GM18907 (cell line): ENCODE results near the gene BCDIN3D.

ENCODE experiments used
- ATAC-seq: cut with Tn5 transposase; IDR thresholded peaks from one replicate; pipeline ENCODE4 v1.9.1; 2021; ENCODE audit warnings: mild to moderate bottlenecking, moderate library complexity; ENCODE audit not compliant: unreplicated experiment

BCDIN3D gene

DNA sequence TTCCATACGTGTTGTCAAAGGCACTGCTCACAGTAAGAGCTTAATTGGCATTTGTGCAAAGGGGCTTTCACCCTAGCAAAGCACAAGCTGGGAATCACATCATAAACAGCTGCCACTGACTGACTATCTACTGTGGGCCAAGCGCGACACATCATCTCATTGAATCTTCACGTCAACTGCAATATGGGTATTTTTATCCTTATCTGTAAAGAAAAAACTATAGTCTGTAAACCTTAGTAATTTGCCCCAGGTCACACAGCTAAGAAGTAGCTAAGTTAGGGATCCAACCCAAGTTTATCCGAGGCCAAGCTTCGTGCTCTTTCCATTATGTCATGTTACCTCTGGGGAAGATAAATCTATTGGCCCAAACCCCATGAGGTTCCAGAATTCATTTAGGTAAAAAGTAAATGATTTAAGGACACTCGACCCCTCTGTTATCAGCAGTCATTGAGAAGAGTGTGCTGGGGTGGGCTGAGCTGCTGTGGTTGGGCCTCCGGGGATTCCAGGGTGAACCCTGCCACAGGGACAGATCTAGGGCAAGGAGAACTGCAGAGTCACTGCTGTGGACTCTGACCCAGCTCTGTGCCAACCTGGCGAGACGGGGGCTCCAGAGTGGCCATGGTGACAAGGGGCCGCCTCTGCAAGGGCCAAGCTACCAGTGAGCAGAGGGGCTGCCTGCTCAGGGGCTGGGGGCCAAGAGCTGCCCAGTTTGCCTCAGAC is 42.3 kb downstream of the BCDIN3D start:
- no peak for ATAC-seq

DNA sequence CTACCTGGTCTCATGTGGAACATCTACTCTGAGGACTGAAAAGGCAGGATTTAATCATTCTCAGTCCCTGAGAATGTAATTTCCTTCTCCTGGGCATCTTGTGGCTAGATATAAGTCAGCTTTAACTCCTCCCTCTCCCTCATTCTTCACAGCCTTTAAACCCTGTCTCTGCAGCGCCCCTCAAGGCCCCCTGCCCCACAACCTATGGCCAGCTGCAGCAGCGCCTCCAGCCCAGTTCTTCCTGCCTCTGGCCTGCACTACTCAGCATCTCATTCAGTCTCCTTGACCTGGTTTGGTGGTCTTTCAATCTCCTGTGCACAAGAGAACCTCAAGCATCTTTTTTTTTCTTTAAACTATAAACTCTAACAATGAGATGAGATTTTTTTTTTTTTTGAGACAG is 44.0 kb downstream of the BCDIN3D start:
- ATAC-seq = no peak

DNA sequence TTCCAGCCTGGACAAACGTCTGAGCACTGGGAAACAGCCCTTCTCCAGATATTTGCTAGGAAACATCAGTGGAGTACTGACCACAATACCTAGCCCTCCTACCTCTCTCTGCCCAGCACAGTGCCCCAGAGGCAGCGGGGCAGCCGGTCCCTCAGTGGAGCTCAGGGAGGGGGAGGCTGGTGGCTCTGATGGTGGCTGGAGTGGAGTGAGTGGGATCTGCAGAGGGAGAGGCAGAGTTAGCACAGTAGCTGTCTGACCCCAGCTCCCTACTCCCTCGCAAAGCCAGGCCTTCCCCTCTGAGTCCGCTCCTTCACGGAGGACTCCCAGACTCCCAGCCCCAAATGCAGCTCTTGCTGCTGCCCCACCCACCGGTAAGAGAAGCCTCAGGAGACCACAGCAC is 44.7 kb downstream of the BCDIN3D start:
- no peak for ATAC-seq

DNA sequence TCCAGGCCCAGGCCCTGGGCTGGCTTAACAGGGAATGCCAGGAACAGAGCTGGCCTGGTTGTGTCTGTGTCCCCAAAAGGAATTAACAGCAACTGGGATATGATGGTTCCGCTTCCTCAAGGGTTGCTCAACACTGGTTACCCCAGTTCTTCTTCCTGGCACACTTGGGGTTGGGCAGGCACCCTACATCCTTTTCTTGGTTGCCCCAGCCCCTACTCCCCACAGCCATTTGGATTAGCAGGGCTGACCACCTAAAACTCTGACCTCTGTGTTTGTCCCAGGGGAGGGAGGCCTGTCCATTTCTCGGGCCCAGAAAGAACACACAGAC is 45.5 kb downstream of the BCDIN3D start:
- ATAC-seq = no peak

DNA sequence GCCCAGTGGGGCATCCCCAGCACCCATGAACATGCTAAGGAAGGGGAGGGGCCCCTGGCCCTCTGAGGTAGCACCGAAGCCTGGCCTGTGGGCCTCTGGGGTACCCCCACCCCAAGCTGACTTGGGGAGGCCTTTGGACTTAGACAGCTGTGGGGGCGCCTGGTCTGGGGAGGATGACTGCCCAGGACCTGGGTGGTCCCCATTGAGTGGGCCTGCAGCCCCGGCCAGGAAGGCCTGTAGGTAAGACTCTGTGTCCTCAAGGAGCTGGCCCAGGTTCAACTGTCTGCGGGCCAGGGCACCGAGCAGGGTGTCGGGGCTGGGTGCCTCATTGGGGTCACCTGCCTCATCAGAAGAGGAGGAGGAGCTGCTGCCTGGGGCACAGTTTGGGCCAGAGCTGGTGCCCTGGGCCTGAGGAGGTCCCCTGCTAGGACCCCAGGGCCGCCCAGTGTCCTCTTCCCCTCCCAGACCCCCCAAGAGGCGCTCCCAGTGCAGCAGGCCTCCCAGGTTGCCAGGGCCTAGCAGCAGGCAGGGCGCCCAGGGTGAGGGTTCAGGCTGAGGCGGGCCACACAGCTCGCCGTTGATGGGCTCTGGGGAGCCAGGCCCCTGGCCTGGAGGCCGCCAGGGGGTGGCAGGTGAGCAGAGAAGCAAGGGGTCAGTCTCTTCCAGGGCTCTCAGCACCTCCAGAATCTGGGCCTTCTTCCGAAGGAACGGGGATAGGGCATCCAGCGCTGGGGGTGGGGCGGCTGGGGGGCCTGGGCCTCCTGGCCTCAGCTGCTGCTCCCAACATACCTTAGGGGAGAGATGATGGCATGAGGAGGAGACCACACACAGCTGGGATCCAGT is 46.1 kb downstream of the BCDIN3D start:
- no peak for ATAC-seq

DNA sequence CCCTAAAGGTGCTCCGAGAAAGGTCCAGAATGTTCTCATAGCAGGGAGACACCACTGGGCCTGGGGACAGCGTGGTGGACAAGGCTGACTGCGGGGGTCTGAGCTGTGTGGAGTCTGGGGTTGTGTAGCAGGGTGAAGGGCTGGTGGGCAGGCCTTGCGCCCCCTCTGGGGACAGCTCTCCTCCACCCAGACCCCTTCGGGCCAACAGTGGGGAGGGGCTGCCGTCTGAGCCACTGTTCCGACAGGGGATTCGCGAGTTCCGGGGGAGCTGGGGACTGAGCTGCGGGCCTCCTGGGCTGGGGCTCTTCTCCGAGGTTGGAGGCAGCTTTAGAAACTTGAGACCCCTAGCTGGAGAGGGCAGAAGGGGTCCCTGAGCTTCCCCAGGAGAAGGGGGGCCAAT is 46.8 kb downstream of the BCDIN3D start:
- ATAC-seq = no peak

DNA sequence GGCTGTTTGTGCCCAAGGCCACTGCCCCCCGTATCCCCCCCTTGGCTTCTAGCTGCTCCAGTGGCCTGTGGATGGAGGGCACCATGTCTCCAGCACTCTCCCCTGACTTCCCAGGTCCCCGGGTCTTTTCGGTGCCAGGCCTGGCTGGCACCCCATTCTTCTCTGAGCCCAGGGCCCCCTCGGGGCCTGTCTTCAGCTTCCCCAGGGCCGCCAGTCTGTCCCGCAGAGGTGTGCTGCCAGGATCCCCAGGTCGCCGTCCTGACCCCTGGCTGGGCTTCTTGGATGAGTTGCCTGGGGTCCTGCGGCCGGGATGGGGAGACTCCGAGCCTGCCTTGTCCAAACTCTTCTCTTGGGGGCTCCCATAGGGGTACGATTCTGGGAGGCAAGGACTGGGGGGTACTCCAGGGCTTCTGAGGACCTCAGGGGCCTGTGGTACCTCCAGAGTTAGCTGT is 47.2 kb downstream of the BCDIN3D start:
- ATAC-seq = no peak

DNA sequence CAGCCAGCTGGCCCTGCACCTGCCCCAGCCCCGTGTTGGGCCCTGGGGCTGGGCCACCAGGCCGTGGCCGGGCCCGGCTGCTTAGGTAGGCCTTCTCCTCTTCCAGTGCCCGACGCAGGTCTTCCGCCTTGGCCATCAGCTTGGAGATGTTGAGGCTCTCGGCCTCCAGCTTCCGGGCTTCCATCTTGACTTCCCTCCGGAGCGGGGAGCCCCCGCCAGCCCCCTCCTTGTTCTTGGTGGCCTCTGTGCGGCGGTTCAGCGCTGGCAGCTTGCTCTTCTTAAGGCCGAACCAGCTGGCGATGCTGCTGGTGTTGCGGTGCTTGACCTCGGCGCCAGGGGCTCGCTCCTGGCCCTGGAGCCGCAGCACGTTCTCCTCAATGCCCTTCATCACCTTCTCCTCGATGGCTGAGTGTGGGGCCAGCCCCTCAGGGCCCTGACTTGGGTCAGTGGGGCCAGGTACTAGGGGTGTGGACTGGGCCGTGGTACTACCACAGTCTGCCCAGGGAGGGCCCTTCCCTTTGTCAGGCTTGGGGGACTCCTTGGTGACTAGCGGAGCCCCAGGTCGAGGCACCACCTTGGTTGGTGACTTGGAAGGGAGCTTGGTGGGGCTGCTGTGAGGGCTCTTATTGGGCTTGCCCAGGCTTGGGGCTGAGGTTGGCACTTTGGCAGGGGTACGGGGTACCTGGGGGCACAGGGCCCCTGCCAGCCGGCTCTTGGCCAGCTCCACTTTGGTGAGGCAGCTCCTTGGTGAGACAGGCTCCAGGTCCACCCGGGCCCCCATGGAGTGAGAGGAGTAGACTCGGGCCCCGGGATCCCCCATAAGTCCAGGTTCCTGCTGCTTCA is 47.9 kb downstream of the BCDIN3D start:
- no peak for ATAC-seq

DNA sequence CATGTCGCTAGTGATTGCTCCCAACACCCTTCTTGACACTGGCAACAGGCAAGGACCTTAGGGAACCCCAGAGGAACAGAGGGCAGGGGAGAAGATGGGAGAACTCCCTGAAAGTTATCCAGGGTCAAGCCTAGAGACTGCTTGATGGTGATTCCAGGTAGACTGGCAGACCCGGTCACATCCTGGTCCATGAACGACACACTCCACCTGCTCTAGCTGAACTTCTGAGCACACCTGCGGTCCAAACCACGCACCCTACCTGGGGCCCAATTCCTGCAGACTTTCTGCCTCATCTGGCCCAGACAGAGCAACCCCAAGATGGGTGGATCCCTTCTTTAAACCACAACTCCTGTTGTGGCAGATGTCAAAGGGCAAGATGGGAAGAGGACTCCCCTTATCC is 48.9 kb downstream of the BCDIN3D start:
- ATAC-seq = no peak

DNA sequence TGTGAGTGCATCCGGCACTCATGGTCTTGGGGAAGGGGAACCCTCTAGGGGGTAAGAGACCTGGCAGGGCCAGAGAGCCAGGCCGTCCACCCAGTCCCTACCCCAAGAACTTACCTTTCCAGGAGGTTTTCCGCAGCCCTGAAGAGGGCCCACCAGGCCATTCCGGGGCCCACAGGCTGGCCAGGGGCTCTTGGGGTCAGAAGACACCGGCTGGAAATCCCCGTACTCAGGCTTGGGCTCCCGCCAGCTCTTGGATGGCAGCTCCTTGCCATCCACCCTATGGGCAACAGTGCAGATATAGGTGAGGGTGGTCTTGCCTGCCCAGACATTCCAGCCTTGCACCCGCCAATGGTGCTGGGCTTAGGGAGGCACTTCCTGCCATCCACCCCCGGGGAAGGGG is 49.3 kb downstream of the BCDIN3D start:
- ATAC-seq = no peak

DNA sequence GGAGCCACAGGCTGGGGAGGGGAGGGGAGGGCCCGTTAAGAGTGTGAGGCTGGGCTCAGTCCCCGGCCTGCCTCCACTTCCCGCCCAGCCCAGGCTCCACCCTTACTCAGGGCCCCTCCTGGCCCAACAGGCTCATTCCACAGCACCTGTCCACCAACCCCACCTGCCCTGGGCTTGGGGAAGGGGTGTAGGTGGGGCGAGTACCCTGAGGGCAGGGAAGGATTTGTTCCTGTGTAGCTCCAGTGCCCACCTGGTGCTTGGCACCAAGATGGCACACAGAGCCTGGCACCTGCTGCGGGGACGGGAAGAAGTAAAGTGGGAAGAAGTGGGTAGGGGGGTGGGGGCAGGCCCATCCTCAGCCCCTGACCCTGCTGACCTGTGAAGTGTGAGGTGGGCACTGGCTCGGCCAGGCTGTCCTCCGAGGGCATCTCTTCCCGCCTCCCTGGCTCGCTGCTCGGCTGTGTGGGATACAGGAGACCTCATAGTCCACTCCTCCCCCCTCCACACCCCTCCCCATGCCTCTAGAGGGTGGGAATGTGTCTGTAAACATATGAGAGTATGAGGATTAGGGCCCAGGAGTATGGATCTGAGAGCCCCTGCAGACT is 49.8 kb downstream of the BCDIN3D start:
- ATAC-seq = no peak

DNA sequence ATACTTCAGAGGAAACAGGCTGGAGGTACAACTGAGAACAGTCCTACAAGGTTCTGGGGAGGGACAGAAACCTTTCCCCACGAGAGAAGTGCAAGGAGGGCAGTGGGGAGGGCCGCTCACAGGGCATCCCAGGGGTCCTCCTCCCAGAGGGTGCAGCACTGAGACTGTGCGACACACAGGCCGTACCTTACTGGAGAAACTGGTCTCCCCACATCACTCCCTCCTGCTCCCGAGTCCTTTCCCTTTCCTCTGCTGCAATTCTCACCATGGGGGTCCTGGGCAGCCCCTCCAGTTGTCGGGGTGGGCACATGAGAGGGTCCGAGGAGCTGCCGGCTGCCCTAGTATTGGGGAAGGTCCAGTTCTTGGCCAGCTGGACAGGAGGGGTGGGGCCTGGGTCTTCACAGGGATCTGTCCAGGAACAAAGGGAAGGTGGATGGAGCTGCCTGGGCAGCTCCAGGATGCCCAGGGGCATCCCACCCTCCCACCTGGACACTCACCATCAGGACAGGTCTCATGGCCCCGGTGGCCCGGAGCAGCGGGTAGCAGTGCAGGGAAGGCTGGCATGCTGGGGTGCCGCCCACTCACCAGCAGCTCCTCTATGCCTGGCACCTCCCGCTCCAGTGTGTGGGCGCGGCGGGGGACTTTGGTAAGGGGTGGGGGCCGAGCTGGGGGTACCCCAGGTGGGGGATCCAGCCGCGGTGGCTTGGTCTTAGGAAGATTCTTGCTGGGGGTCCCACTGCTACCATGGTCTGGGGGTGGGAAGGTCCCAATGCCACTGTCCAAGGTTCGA is 50.5 kb downstream of the BCDIN3D start:
- no peak for ATAC-seq

DNA sequence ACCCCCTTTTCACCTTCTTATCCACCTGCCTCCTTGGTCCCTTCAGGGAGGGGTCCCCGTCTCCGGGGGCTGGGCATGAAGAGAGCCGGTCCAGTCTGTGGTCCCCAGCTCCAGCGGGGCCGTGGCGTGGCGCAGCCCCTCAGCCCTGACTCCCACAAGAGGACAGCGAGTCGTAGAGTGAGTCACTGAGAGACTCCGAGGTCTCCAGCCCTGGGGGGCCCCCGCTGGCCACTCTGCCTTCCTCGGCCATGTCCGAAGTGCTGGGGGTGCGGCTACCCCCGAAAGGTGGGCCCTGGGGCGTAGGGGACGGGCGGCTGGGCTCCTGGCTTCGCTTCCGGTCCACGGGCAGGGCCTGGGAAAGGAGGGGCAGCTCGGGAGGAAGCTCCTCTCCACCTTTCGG is 51.2 kb downstream of the BCDIN3D start:
- no peak for ATAC-seq

DNA sequence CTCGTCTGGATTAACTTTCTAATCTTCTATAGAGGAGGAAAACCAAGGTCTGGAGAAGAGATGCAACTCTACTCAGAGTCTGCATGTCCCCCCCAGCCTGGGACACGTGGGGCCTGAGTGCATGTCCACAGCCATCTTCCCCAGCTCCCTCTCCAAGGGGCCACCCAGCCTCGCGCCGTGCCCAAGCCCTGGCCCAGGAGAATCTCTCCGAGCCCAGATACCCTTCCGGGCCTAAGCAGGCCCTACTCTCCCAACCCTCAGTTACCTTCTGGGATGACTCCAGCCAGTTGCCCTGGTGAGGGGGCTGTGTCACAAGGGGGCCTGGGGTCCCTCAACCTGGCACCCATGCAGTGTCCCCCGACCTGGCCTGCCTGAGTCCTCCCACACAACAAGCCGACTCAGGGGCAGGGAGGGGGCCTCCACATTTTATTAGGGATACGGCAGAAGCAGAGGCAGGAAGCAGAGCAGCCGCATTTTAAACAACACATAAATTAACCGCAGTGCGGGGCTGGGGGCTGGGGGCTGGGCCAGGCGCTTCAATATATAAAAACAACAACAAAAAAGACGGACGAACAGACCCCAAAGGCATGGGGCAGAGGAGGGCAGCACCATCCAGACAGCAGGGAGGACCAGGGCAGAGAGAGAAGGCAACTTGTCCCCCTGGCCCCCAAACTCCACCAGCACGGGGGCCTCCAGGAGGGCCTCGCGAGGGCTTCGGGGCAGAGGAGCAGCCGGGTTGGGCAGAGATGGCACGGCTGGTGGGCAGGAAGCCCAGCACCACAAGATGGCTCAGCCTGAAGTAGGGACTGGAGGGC is 52.0 kb downstream of the BCDIN3D start:
- ATAC-seq = no peak

DNA sequence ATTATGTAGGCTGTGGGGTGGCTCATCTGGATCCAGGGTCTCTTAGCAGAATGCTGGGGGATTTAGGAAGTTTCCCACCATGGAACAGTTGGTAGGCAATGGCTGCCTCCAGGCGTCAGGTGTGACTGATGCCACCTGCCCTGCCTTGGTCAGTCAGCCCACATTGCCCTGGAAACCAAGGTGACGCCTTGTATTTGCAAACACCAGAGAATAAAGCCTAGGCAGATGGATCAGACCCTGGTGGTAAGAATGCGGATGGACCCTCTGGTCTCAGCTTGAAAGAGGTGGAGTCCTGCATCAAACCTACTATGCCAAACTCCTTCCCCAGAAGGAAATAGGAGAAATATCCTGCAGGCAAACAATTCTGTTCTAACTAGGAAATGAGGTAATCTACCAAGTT is 52.9 kb downstream of the BCDIN3D start:
- no peak for ATAC-seq

DNA sequence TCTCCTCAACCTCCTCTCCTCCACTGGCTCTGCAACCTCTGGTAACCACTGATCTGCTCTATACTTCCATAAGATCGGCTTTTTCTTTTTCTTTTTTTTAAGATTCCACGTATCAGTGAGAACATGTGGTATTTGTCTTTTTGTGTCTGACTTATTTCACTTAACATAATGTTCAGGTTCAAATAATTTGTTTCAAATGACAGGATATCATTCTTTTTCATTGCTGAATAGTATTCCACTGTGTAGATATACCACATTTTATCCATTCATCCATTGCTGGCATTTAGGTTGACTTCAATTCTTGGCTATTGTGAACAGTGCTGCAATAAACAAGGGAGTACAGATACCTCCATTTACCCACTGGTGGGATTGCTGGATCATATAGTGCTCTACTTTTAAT is 55.2 kb downstream of the BCDIN3D start:
- ATAC-seq = no peak
